HepG2 (cell line): ENCODE data around the gene SETD5. TPM values are rescaled to one million over a fixed set of nuclear protein-coding genes. Genes with fewer than 3 reads are reported as not detected.
A peak's percentile ranks its signal among the peaks of the same experiment; 100 is the strongest.

ENCODE experiments used
- ARID5B ChIP-seq: IDR thresholded peaks from 2 replicates; pipeline ENCODE4 v1.4.0; 2020; ENCODE audit warnings: mild to moderate bottlenecking, missing genetic modification reagents
- ARNT ChIP-seq: fragments of 450-650 bp; IDR thresholded peaks from 2 replicates; pipeline ENCODE4 v1.6.1; 2017
- CHD4 ChIP-seq: fragments of 200-600 bp; sonication (generic); IDR thresholded peaks from 2 replicates; pipeline ENCODE4 v1.7.0; 2017; ENCODE audit warnings: mild to moderate bottlenecking, low read length, borderline replicate concordance
- FOXA3 ChIP-seq: IDR thresholded peaks from 2 replicates; pipeline ENCODE4 v1.6.1; 2016; ENCODE audit warnings: missing genetic modification reagents, missing compliant biosample characterization
- GABPB1 ChIP-seq: IDR thresholded peaks from 2 replicates; pipeline ENCODE4 v1.6.1; 2016; ENCODE audit warnings: mild to moderate bottlenecking, missing genetic modification reagents, moderate library complexity, missing compliant biosample characterization
- HHEX ChIP-seq: IDR thresholded peaks from 2 replicates; pipeline ENCODE4 v1.6.1; 2016; ENCODE audit warnings: control low read depth
- MIXL1 ChIP-seq: IDR thresholded peaks from 2 replicates; pipeline ENCODE4 v1.6.1; 2016
- NCOR1 ChIP-seq: fragments of 200-600 bp; sonication (generic); IDR thresholded peaks from 2 replicates; pipeline ENCODE4 v1.7.0; 2017; ENCODE audit warnings: antibody characterized with exemption, low read length, borderline replicate concordance
- NR2F1 ChIP-seq, 2 experiments: fragments of 450-650 bp in 1 of 2; formaldehyde crosslinking in 1 of 2; IDR thresholded peaks; 2 replicates each; pipeline versions ENCODE4 v1.5.0 to v1.6.1; 2016 to 2020; ENCODE audit warnings: mild to moderate bottlenecking in 1 of 2, missing compliant biosample characterization in 1 of 2, missing genetic modification reagents in 1 of 2, moderate library complexity in 1 of 2
- NR2F2 ChIP-seq: IDR thresholded peaks from 2 replicates; pipeline ENCODE4 v1.6.1; 2012; ENCODE audit warnings: low read depth, inconsistent platforms, borderline replicate concordance
- PAX8 ChIP-seq: sonication (generic); formaldehyde crosslinking; IDR thresholded peaks from 2 replicates; pipeline ENCODE4 v1.8.0; 2022; ENCODE audit warnings: mild to moderate bottlenecking, missing genetic modification reagents, borderline replicate concordance
- PHB2 ChIP-seq: fragments of 450-650 bp; IDR thresholded peaks from 2 replicates; pipeline ENCODE4 v1.6.1; 2018; ENCODE audit not compliant: partially characterized antibody
- PHF8 ChIP-seq: sonication (generic); formaldehyde crosslinking; IDR thresholded peaks from 2 replicates; pipeline ENCODE4 v1.5.0; 2020; ENCODE audit warnings: missing genetic modification reagents
- PTBP1 ChIP-seq: fragments of 200-400 bp; formaldehyde crosslinking; IDR thresholded peaks from 2 replicates; pipeline ENCODE4 v1.6.1; 2018; ENCODE audit warnings: low read length, low read depth; ENCODE audit not compliant: poor library complexity, severe bottlenecking
- SIN3A ChIP-seq: IDR thresholded peaks from 2 replicates; pipeline ENCODE4 v1.6.1; 2011; ENCODE audit warnings: low read depth, mild to moderate bottlenecking, control low read depth, low read length, borderline replicate concordance
- SKI ChIP-seq: fragments of 450-650 bp; IDR thresholded peaks from one replicate; pipeline ENCODE4 v1.6.1; 2018; ENCODE audit warnings: mild to moderate bottlenecking; ENCODE audit not compliant: partially characterized antibody
- SOX6 ChIP-seq, 2 experiments: fragments of 450-650 bp in 1 of 2; sonication (generic) in 1 of 2; formaldehyde crosslinking in 1 of 2; IDR thresholded peaks; 2 replicates each; pipeline versions ENCODE4 v1.4.0 to v1.6.1; 2017 to 2020; ENCODE audit warnings: antibody characterized with exemption in 1 of 2, mild to moderate bottlenecking in 1 of 2, missing genetic modification reagents in 1 of 2
- TFDP1 ChIP-seq: IDR thresholded peaks from 2 replicates; pipeline ENCODE4 v1.6.1; 2016; ENCODE audit warnings: missing compliant biosample characterization, missing genetic modification reagents, borderline replicate concordance
- THAP11 ChIP-seq: IDR thresholded peaks from 2 replicates; pipeline ENCODE4 v1.6.1; 2016; ENCODE audit warnings: missing biosample characterization, missing genetic modification reagents
- ZC3H13 ChIP-seq: sonication (generic); formaldehyde crosslinking; IDR thresholded peaks from 2 replicates; pipeline ENCODE4 v1.8.1; 2023; ENCODE audit warnings: mild to moderate bottlenecking, missing genetic modification reagents, moderate library complexity
- ZFP37 ChIP-seq: sonication (generic); formaldehyde crosslinking; IDR thresholded peaks from 2 replicates; pipeline ENCODE4 v1.4.0; 2020; ENCODE audit warnings: missing genetic modification reagents, borderline replicate concordance
- ZNF580 ChIP-seq: IDR thresholded peaks from 2 replicates; pipeline ENCODE4 v1.6.1; 2016; ENCODE audit warnings: low read depth, borderline replicate concordance
- ZNF747 ChIP-seq: sonication (generic); formaldehyde crosslinking; IDR thresholded peaks from 2 replicates; pipeline ENCODE4 v1.8.1; 2023; ENCODE audit warnings: missing genetic modification reagents, mild to moderate bottlenecking, borderline replicate concordance
- ZNF792 ChIP-seq: IDR thresholded peaks from 2 replicates; pipeline ENCODE4 v1.6.1; 2016
- polyA plus RNA-seq, 8 experiments: library from polyadenylated mRNA; depleted of rRNA in 3 of 8; stranded (reverse) in 7 of 8; unstranded in 1 of 8; fragments of >200 nt; fragmentation: Illumina TruSeq in 4 of 8; extraction: Trizol in 4 of 8; gene quantifications; 2 replicates each; pipeline versions ENCODE4 v1.2.1 to v1.2.3, GENCODE V29; 2011 to 2016; ENCODE audit warnings: low read depth in 4 of 8, missing spikeins in 1 of 8, mixed read lengths in 1 of 8; ENCODE audit not compliant: insufficient read depth in 1 of 8
- total RNA-seq, 5 experiments: library from RNA; depleted of rRNA; stranded (reverse); fragments of >200 nt; fragmentation: Illumina TruSeq; extraction: Trizol; gene quantifications; 2 replicates each; pipeline ENCODE4 v1.2.3, GENCODE V29; 2016; ENCODE audit warnings: low read depth in 1 of 5

SETD5 gene
- total and polyA plus RNA-seq, 2 of the 13 experiments (the other 11 are each of a cell fraction or from before 2014, with no cell fraction given) = 46.8 to 95.8 TPM

GRCh38 chr3:9352917-9353752 lies 44.3 kb upstream of the SETD5 start (continued):
- TF ChIP-seq SKI = no peak
- no peak for TF ChIP-seq ZFP37
- TF ChIP-seq GABPB1 (CRISPR knock-in tag) = peak; percentile 43; the same call in 1 of the 2 replicates
- TF ChIP-seq PHB2 = no peak
- 0 out of 2 replicates have a peak, but pooled peaks have one; percentile 33 for TF ChIP-seq HHEX (CRISPR knock-in tag)
- TF ChIP-seq ZC3H13 (CRISPR knock-in tag) = no peak
- peak; percentile 56 to 83; a peak in 3 of 4 replicates for TF ChIP-seq NR2F1 (CRISPR knock-in tag; IDR thresholded peaks at IDR 0.05)
- TF ChIP-seq SOX6 (IDR thresholded peaks at IDR 0.05) = no peak
- TF ChIP-seq SOX6 (CRISPR knock-in tag; IDR thresholded peaks at IDR 0.05) = peak; percentile 81
- no peak for TF ChIP-seq CHD4
- TF ChIP-seq THAP11 (CRISPR knock-in tag) = peak; percentile 52
- peak; percentile 93 for TF ChIP-seq FOXA3 (CRISPR knock-in tag)
- peak; percentile 84 for TF ChIP-seq NCOR1
- TF ChIP-seq NR2F2 = peak; percentile 90
- TF ChIP-seq ZNF580 (CRISPR knock-in tag) = peak; percentile 37; the same call in 1 of the 2 replicates
- no peak for TF ChIP-seq ZNF747 (CRISPR knock-in tag)
- no peak; the same call in 1 of the 2 replicates for TF ChIP-seq TFDP1 (CRISPR knock-in tag)
- TF ChIP-seq MIXL1 (CRISPR knock-in tag) = peak; percentile 57; the same call in 1 of the 2 replicates
- TF ChIP-seq ZNF792 = 0 out of 2 replicates have a peak, but pooled peaks have one; percentile 17
- no peak for TF ChIP-seq PHF8 (CRISPR knock-in tag)
- no peak for TF ChIP-seq PTBP1
- TF ChIP-seq ARID5B (CRISPR knock-in tag) = peak; percentile 63; the same call in 1 of the 2 replicates
- no peak for TF ChIP-seq ARNT
- no peak for TF ChIP-seq PAX8 (CRISPR knock-in tag)
- TF ChIP-seq SIN3A = no peak
